ENCODE results near the gene MPP4.

Gene MPP4

DNA sequence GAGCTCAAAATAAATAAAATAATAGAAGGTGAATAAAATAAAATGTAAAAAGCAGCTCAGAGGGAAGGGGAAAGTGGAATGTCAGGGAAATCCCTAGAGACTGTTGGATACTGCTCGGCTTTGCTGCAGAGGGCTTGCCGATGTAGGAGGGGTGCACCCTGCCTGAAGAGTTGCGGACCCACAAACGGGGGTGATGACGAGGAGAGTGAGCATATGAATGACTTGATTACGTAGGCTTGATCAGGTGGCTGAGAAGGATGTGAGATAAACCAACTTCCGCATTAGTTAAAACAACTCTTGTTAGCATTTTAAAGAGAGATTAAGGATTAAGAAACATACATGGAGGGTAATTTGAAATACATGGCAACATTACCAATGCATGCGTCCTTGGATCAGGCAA, 34.1 kb downstream of the MPP4 start:
- no peak overlapping the region for H3K4me3 ChIP-seq (replicated peaks in 1 of 2; ENCODE audit: low read depth in 2 of 2, low read length in 2 of 2)
- TF ChIP-seq, protein P1, sequence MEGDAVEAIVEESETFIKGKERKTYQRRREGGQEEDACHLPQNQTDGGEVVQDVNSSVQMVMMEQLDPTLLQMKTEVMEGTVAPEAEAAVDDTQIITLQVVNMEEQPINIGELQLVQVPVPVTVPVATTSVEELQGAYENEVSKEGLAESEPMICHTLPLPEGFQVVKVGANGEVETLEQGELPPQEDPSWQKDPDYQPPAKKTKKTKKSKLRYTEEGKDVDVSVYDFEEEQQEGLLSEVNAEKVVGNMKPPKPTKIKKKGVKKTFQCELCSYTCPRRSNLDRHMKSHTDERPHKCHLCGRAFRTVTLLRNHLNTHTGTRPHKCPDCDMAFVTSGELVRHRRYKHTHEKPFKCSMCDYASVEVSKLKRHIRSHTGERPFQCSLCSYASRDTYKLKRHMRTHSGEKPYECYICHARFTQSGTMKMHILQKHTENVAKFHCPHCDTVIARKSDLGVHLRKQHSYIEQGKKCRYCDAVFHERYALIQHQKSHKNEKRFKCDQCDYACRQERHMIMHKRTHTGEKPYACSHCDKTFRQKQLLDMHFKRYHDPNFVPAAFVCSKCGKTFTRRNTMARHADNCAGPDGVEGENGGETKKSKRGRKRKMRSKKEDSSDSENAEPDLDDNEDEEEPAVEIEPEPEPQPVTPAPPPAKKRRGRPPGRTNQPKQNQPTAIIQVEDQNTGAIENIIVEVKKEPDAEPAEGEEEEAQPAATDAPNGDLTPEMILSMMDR (IDR thresholded peaks at IDR 0.05; ENCODE audit: low read depth, low read length): no peak
- DNase-seq (ENCODE audit: low read depth in 2 of 2): no peak

DNA sequence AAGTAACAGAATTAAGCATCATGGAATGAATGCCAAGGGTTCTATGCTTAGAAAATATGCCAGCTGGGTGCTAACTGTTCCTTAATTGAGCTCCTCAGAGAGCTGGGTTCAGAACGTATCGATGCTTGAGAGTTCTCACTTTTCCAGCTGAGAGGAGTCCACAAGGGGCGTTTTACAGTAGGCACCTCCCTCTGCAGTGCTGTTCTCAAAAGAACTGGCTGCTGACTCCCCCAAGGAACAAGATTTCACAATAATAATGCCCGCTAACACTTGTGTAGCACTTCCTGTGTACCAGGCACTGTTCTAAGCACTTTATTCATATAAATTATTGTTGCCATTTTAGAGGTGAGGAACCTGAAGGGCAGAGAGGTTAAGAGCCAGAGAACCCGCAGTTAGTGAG, 37.1 kb downstream of the MPP4 start:
- TF ChIP-seq, protein P1 (IDR thresholded peaks at IDR 0.05; ENCODE audit: low read depth, low read length): no peak
- DNase-seq (ENCODE audit: low read depth in 2 of 2): peak; percentile 40 to 43
- H3K4me3 ChIP-seq (replicated peaks in 1 of 2; ENCODE audit: low read depth in 2 of 2, low read length in 2 of 2): no peak overlapping the region

DNA sequence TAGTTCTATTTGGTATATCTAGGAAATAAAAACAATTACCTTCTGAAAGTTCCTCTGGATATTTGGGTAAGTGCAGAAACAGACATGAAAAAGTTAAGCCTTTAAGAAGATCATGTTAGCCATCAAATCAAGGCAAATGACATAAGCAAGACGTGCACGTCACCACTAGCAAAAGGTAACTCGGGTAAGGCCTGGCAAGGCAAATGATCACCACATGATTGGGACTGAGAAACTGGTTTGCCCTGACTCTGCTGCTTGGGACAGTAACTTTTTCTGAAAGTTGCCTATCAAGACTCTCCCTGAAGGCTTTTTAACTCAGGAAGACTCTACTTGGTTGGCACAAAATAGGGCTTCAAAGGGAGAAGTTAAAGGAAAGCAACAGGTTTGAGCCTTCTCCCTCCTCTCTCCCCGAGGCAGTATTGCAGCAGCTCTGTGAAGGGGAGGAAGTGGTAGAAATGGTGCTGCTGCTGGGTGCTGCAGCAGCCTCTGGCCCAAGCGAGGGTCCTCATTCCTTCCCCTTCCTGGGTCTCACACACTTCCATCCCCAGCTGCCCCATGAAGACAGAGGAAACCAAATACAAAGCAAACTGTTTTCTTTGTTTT, 38.0 kb downstream of the MPP4 start:
- no peak for DNase-seq (ENCODE audit: low read depth in 2 of 2)
- TF ChIP-seq, protein P1 (IDR thresholded peaks at IDR 0.05; ENCODE audit: low read depth, low read length): no peak
- no peak overlapping the region for H3K4me3 ChIP-seq (replicated peaks in 1 of 2; ENCODE audit: low read depth in 2 of 2, low read length in 2 of 2)

DNA sequence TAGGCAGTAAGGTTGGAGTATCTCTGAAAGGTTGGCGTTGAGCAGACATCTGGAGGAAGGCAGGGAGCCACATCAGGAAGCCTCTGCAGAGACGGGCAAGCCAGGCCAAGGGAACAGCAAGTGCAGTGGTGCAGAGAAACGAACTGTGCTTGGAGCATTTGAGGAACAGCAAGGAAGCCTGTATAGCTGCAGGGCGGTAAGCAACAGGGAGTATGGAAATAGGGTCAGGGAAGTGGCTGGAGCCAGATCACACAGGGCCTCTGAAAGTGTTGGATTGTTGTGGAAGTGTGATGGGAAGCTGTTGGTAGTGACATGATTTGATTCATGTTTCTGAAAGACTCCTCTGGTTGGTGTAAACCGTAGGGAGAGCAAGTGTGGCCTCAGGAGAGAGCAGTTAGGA, 41.7 kb downstream of the MPP4 start:
- no peak for DNase-seq (ENCODE audit: low read depth in 2 of 2)
- H3K4me3 ChIP-seq (replicated peaks in 1 of 2; ENCODE audit: low read depth in 2 of 2, low read length in 2 of 2): no peak overlapping the region
- TF ChIP-seq, protein P1 (IDR thresholded peaks at IDR 0.05; ENCODE audit: low read depth, low read length): no peak

DNA sequence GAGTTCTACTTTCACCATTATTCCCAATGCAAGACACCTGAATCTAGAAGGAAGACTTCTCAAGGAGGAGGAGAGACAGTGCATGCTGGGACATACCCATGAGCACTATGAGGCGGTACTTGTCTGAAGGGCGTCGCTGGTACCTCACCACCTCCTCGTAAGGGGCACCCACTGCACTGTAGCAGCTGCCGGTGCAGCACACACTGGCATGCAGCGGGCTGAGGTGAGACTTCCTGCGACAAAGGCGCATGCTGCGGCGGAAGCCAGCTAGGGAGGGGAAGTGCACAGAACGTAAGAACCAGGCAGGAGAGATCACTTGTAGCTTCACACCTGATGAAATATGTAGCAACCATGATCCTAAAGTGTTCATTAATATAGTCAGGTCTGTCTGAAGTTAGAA, 42.3 kb downstream of the MPP4 start:
- no peak overlapping the region for H3K4me3 ChIP-seq (replicated peaks in 1 of 2; ENCODE audit: low read depth in 2 of 2, low read length in 2 of 2)
- DNase-seq (ENCODE audit: low read depth in 2 of 2): no peak
- TF ChIP-seq, protein P1 (IDR thresholded peaks at IDR 0.05; ENCODE audit: low read depth, low read length): no peak

DNA sequence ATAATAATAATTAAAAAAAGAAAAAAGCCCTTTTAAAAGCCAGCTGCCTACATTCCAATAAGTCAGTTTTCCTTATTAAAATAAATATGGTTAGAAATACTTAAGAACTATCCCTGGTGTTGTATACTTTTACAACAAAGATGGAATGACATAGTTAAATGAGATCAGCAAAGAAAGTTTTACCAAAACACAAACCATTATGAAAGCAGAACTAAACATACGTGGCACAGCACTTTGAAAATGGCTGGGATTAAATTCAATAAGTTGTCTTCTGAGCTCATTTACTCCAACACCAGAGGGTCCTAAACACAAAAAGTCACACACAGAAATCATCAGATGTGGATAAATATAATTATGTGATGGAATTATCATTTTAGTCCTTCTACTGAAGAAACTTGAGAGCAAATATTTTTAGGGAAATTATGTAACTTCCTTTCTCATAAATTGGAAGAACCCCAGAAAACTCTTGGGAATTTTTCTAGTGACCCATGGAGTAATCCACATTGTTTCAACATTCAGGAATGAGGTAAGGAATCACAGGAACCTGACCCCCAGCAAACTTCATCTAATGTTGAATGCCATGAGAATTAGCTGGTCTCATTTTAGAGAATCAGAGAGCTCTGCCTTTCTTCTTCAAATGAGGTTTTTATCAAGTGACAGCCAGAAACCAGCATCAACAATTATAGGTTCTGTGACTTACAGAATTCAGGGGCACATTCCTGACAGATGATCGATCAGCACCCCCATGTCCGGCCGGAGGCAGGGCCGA, 43.6 kb downstream of the MPP4 start:
- peak; percentile 88 to 90 for DNase-seq (ENCODE audit: low read depth in 2 of 2)
- H3K4me3 ChIP-seq (replicated peaks in 1 of 2; ENCODE audit: low read depth in 2 of 2, low read length in 2 of 2): no peak overlapping the region
- TF ChIP-seq, protein P1 (IDR thresholded peaks at IDR 0.05; ENCODE audit: low read depth, low read length): no peak

All from cardiac fibroblast (primary cell).